Gastrocnemius medialis (tissue), 4 donors: ENCODE measurements around the gene LCN15.

Experiments
- CTCF ChIP-seq, 5 experiments: fragments of 450-650 bp in 3 of 5; fragments of 200-600 bp in 2 of 5; sonication (generic) in 2 of 5; IDR thresholded peaks in 4 of 5; conservative IDR thresholded peaks in 1 of 5; 1 replicate in 4 of 5; 2 replicates in 1 of 5; pipeline ENCODE4 v1.5.1; 2016 to 2019; ENCODE audit warnings: antibody characterized with exemption in 5 of 5, mild to moderate bottlenecking in 3 of 5, moderate library complexity in 3 of 5
- POLR2A ChIP-seq, 2 donors: fragments of 450-650 bp; IDR thresholded peaks; one replicate each; pipeline ENCODE4 v1.6.1; 2017; ENCODE audit warnings: antibody characterized with exemption in 2 of 2, mild to moderate bottlenecking in 2 of 2, moderate library complexity in 2 of 2

GRCh38 chr9:136732444-136733178, 31.7 kb downstream of the LCN15 start:
- TF ChIP-seq CTCF (IDR thresholded peaks at IDR 0.05 in 4 of 5, conservative IDR thresholded peaks at IDR 0.05 in 1 of 5) (no peak), POLR2A (IDR thresholded peaks at IDR 0.05) (no peak)
